H1 (cell line): ENCODE data around the gene ZIC5. TPM values are rescaled to one million over a fixed set of nuclear protein-coding genes. Genes with fewer than 3 reads are reported as not detected.

ENCODE experiments used
- GABPA ChIP-seq: IDR thresholded peaks from 2 replicates; pipeline ENCODE4 v1.6.1; 2011; ENCODE audit warnings: mild to moderate bottlenecking, low read length, moderate library complexity, borderline replicate concordance; ENCODE audit not compliant: insufficient read depth
- GTF2F1 ChIP-seq: IDR thresholded peaks from 2 replicates; pipeline ENCODE4 v1.6.1; 2012; ENCODE audit warnings: low read depth, low read length, improper control_type of control experiment, borderline replicate concordance
- SIN3A ChIP-seq, 2 experiments: IDR thresholded peaks in 1 of 2; conservative IDR thresholded peaks in 1 of 2; 2 replicates each; pipeline ENCODE4 v1.6.1; 2011 to 2012; ENCODE audit warnings: low read length in 2 of 2, improper control_type of control experiment in 1 of 2, low read depth in 1 of 2, mild to moderate bottlenecking in 1 of 2
- SIRT6 ChIP-seq: IDR thresholded peaks from one replicate; pipeline ENCODE4 v1.7.1; 2012; ENCODE audit warnings: low read length, inconsistent platforms
- TAF7 ChIP-seq: optimal IDR thresholded peaks from 2 replicates; pipeline ENCODE3; 2011; ENCODE audit warnings: low read depth, mild to moderate bottlenecking, inconsistent platforms, low read length, moderate library complexity, borderline replicate concordance
- polyA plus RNA-seq, 7 experiments: library from polyadenylated mRNA; depleted of rRNA in 3 of 7; stranded (reverse) in 5 of 7; unstranded in 2 of 7; fragments of >200 nt in 5 of 7; fragments of 200-250 nt in 2 of 7; gene quantifications; 1 replicate in 5 of 7; 2 replicates in 1 of 7; 4 replicates in 1 of 7; pipeline versions ENCODE4 v1.2.1 to v1.2.3, GENCODE V29; 2011 to 2013; ENCODE audit warnings: missing spikeins in 2 of 7, mixed read lengths in 2 of 7
- total RNA-seq: library from RNA; stranded (reverse); fragmentation: NEBNext Ultra II Directional; extraction: Animal tissue kit (Norgen Biotek cat#: 25700); gene quantifications from 2 replicates; pipeline ENCODE4 v1.2.1, GENCODE V29; 2021

Gene ZIC5
- total and polyA plus RNA-seq, 2 of the 8 experiments (the other 6 are each of a cell fraction or from before 2014, with no cell fraction given) = 14.2 to 52.7 TPM

GRCh38 chr13:99983499-99984401 lies 12.2 kb upstream of the ZIC5 start (continued):
- TF ChIP-seq GTF2F1 = no peak
- TF ChIP-seq GABPA = no peak
- TF ChIP-seq TAF7 = peak; percentile 5
- TF ChIP-seq SIRT6 = no peak
- TF ChIP-seq SIN3A (conservative IDR thresholded peaks at IDR 0.05 in 1 of 2, IDR thresholded peaks at IDR 0.05 in 1 of 2; ENCODE audit: low read depth in 1 of 2, low read length in 2 of 2) = peak in 1 of 2 experiments; percentile 4; a peak in 3 of 4 replicates
